NCI-H510A (cell line): ENCODE measurements around the gene MLNR.

ENCODE experiments used
- DNase-seq: peaks from one replicate; lab custom pipeline; 2025; lab: John Stamatoyannopoulos, UW

The MLNR gene

DNA sequence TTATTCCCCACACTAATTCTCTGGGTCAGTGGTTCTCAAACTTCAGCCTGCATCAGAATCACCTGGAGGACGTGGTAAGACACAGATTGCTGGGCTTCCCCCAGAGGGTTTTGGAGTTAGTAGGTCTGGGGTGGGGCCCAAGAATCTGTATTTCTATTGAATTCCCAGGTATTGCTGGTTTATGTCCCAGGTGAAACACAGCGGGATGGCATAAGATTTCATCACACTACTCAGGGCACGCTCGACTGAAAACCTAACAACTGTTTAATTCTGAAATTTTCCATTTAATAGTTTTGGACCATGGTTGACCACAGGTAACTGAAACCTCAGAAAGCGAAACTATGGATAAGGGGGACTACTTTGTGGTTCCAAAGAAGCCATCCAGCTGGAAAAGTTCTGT, 6.5 kb downstream of the MLNR start:
- no peak for DNase-seq

DNA sequence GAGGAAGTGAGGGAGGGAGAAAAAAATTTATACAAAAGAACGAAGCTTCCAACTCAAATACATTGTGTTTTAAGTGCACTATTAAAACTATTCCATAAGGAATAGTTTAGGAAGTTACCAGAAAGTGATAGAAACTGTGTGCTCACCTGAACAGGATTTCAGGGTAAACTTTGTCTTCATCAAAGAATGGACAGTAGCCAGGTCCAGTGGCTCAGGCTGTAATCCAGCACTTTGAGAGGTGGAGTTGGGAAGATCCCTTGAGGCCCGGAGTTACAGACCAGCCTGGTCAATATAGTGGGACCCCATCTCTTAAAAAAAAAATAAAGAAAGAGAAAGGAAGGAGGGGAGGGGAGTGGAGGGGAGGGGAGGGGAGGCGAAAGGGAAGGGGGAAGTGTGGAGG, 14.6 kb downstream of the MLNR start:
- no peak for DNase-seq

DNA sequence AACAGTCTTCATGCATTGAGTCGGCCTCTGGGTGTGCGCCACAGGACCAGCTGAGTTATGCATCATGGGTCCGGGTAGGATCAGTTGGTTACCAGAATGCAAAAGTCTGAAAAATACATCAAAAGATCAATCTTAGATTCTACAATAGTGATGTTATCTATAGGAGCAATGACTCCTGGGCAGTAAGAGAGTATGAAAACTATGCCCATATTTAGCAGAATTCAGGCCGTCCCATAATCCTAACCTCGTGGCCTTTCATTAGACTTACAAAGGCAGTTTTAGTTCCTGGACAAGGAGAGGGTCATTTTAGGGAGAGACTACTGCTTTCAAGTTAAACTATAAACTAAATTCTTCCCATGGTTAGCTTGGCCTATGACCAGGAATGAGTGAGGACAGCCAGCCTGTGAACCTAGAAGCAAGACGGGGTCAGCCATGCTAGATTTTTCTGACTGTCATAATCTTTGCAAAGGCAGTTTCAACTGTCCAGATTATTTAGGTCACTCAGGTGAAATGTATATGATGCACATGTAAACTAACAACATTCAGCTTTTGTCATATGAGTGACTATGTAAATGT, 15.8 kb downstream of the MLNR start:
- DNase-seq, result no peak

DNA sequence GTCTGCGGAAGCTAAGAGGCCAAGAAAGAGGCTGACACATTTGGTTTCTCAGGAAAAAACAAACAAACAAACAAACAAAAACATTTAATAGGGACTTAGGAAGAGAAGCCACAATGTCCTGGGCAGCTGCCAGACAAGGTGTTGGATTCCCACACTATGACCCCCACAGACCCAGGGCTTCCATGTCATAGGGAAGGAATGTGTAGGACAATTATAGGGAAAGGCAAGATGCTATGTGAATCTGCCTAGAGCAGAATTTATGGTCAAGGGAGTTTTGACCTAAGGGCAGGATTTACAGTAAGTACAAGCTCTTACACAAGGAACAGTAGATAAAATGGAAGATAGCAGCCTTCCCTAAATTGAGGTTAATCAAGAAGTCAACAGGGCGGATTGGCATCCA, 18.5 kb downstream of the MLNR start:
- no peak for DNase-seq

DNA sequence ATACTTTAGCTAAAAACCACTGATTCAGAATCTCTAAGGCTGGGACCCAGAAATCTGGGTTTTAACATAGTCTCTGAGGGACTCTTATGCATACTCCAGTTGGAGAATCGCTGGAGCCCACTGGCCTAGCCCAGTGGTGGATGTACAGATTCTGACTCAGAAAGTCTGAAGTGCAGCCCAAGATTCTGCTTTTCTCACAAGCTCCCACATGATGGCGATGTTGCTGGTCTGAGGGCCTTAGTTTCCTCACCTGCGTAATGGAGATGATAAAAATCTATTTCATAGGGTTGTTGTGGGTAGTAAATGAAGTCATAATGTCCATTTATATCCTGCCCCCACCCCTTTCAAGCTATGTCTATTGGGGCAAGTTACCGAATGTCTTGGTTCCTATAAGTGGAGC, 19.9 kb downstream of the MLNR start:
- DNase-seq, result no peak

DNA sequence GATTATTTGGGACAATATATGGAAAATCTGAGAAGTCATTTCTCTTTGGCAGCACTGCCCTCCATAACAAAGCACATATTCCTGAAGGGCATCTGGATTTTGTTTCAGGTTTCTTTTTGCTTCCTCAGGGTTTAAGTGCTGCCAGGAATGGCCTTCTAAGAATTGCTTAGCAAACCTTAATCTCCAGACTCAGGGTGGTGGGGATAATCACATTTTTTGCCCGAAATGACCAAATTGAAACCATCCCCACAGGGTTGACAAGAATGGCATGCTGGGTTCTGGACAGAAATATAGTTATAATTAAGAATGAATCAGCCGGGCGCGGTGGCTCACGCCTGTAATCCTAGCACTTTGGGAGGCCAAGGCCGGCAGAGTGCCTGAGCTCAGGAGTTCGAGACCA, 21.2 kb downstream of the MLNR start:
- no peak for DNase-seq

DNA sequence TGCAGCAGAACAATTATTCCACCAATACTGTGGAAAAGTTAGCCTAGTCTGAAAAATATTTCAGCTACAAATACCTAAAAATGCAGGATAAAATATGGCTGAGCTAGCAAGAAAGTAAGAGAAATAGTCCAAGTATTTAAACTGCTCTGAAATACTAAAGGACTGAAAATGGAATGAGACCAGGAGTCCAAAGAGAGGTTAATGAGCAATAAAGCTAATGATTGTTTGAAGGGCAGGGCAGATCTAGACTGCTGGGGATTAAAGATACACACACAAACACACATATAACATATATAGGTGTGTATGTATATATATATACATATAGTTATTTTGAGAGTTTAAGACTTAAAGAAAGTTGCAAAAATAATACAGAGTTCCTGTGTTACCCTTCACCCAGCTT, 25.0 kb downstream of the MLNR start:
- DNase-seq, result no peak

DNA sequence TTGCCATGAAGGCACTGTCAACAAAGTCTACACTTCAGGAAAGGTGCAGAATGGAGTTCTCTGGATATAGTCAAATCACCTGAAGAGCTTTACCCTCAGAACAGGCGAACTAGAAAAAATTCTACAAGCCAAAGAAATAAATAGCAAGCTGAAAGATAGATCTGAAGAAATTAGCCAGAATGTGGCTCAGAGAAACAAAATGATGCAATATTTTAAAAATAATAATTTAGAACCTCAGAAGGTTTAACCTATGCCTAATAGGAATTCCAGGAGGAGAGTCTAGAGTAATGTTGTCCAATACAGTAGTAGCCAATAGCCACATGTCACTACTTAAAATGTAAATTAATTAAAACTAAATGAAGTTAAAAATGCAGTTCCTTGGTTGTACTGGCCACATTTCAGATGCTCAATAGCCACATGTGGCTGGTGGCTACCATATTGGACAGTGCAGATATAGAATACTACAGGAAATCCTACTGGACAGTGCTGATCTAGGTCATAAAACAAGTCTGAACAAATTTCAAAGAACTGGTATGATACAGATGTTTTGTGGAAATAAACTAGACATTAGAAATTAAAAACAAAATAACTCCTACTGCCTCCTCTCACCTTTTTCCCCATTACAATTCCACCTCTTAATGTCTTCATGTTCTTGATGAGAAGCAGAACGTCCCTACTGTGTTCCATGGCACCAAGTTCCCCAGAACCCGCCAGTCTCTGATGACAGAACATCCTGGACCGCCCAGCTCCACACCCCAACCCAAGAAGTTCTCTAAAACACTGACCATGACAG, 26.9 kb downstream of the MLNR start:
- DNase-seq, result no peak

DNA sequence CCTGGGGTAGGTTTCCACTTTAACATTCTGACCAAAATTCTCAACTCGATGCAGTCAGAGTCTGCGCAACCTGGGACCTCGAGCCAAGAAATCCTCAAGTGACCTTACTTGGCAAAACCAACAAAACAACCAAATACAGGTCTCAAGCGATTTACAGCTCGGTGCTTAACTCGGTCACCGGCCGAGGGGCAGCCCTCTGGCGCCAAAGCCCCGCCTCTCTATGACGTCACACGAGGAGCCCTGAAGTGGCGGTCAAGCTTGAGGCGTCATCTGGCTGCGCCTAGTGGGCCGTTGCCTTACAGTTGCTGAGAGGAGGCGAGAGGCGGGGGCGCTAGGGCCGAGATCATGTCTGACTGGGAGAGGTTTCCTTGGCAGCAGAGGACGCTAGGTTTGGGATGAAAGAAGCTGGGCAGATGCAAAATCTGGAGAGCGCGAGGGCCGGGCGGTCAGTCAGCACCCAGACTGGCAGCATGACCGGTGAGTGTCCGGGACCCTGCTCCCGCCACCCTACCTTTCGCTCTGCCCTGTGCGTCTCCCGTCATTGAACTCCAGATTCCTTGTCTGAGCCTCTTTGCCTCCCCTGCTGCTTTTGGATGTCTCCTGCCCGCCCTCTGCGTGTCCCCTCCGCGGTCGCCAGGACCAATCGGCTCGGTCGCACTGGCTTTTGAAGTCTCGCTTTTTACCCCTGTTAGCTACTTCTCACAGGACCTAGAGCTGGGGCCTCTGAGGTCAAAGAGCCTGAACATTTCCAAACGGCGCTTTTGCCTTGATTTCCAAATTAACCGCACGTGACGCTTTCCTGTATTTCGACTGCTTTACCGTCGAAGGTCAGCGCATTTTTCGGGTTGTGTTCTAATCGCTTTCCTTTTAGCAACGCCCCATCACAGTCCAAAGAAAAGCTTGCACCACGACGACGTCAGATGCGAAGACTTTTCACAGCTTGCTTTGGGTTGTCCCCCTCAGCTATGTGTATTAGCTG, 27.8 kb downstream of the MLNR start, which contains the start of gene CDADC1:
Gene CDADC1 (plus strand): TSS at position 283 of the 979 bp plus-strand sequence. CDS start 113 bp downstream, at position 396.
- DNase-seq, result peak; percentile 81

DNA sequence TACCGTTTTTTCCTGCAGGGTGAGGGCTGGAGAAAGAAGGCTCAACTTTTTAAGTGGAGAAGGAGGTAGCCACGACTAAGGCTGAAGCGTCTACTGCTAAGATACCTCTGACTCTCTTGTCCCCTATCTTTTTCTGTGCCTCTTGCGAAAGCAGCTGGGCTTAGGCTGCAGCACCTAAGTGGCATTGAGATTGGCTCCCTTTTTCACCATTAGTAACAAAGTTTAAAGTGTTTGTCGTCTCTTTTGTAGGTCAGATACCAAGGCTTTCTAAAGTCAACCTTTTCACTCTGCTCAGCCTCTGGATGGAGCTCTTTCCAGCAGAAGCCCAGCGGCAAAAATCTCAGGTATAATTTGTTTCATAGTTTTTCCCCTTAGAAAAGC, 28.5 kb downstream of the MLNR start:
- no peak for DNase-seq

DNA sequence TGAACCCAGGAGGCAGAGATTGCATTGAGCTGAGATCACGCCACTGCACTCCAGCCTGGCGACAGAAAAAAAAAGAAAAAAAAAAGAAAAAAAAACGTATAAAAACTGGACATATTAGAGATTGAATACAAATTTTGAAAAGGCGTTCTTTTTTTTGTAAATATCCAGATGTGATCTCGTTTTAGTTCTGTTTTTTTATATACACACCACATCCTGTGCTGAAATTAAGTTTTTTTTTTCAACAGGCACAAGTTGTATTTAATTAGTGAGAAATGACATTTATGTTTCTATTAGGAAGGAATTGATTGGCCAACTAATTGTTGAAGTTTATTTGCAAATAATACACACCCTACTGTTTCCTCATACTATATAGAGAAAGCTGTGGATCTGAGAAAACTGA, 31.2 kb downstream of the MLNR start:
- no peak for DNase-seq

DNA sequence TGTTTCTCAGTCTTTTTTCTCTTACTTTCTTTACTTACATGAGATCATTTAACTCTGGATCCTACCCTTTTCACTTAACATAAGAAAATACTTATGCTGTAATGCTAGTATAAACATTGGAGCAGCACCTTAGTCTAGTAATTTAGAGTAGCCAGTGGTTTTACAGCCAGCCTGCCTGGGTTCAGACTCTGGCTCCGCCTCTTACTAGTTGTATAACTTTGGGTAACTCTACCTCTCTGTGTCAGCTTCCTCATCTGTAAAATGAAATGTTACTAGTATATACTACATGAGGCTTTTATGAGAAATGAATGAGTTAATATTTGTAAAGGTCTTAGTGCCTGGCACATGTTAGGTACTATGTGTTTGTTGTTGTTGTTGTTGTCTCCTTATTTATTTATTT, 33.2 kb downstream of the MLNR start:
- DNase-seq, result no peak

DNA sequence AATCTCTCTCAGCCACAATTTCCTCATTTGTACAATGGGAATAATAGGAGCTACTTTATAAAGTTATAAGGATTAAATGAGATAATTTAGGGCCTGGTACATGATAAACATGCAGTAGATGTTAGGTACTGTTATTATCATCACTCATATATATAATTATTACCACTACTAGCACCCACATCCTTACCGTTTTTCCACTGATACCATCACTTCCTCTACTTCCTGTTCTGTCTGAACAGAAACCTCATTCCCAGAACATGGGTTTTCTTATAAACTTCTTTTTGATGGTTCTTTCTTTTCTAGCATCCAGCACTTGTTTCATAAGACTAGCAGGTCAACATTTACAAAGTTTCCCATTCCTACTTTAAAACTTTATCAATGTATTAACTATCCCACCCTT, 33.9 kb downstream of the MLNR start:
- no peak for DNase-seq

DNA sequence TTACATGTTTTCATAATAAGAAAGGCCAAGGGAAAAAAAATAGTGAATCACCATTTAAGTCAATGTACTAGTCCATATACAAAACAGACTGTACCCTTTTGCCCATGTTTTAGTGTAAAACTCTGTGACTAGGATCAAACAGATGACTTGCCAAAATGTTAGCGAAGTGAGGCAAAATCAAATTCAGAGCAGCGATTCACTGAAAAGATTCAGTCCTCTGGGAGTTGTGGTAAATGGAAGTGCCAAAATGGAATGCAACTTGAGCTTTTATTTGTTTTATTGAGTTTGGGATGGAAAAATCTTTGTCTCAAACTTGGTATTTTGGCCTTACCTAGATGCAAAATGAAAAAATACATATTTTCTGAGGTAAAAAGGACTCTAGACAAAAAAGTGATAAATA, 36.7 kb downstream of the MLNR start:
- no peak for DNase-seq

DNA sequence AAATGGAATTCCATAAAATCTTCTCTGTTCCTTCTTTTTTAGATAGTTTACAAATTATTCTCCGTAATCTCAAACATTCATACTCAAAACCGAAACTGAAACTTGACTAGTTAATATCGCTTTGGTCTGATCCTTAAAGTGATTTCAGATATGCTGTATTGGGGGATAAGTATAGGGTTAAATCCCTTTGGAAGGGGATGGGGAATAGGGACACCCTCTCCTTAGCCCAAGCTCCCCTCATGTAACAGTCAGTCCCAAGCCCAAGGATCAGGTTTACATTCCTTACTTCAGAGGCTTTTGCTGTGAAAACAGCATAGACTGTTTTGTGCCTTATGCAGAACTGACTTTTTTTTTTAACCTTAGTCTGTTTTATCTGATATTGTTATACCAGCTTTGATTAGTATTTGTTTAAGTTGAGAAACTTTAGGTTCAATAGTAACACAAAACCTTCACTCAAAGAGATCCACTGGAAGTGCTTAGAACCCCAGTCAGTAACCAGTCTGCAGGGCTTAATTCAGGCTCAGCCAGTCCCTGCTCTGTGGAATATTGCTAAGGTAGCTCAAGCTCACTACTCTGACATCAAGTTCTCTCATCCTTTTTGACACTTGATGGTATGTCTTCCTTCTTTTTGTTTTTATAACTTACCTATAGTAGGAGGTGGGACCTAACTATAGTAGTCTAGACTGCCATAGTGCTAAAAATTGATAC, 38.1 kb downstream of the MLNR start:
- no peak for DNase-seq

DNA sequence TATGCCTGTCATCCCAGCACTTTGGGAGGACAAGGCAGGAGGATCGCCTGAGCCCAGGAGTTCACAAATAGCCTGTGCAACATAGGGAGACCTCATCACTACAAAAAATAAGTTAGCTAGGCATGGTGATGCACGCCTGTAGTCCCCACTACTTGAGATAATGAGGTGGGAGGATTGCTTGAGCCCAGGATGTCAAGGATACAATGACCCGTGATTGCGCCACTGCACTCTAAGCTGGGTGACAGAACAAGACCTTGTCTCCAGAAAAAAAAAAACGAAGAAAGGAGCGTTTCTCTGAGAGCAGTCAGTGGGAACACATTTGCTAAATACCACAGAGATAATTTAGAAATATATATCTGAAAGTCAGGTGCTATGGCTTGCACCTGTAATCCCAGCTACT, 39.4 kb downstream of the MLNR start:
- no peak for DNase-seq

DNA sequence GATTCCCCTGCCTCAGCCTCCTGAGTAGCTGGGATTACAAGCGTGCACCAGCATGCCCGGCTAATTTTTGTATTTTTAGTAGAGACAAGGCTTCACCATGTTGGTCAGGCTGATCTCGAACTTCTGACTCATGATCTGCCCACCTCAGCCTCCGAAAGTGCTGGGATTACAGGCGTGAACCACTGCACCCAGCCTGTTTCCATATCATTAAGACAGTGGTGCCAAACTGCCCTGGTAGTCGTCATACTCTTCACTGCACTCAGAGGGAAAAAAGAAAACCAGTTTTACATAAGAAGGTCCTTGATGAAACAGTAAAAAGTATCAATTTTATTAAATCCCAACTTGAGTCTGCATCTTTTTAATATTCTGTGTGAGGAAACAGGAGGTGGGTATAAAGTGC, 42.5 kb downstream of the MLNR start:
- DNase-seq, result no peak

DNA sequence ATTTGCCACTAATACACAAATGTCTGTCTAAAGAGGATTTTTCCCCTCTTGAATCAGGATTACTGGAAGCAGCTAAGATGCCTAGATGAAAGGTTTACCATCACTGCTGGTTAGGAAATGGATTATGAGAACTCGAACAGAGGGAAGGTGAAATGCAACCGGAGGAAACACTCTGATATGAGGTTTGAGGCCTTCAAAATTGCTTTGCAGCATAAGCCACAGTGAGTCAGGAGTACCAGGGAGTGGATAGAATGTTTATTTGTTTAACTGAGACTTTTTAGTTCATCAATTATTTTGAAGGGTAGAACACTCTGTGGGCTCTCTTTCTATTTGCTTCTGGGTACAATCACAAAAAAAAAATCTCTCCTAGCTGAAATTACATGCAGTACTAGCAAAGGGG, 45.7 kb downstream of the MLNR start:
- no peak for DNase-seq

DNA sequence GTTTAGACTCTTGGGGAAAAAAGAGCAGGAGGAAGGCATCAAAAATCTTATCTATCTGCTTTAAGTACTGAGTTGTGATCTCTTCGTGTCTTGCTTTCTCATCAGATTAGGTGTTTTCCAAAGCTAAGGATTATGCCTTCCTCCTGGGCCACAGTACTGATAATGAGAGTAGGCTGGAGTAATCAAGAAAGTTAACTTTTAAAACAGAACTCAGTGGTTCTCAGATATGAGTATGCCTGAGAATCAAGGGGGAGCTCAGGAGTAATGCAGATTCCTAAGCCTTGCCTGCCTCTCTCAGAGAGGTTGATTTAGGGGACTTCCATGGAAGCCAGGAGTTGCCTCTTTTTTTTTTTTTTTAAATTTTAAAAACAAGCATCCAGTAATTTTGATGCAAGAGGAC, 51.1 kb downstream of the MLNR start:
- DNase-seq, result no peak
